ENCODE measurements around the gene AP2A1. TPM values are rescaled to one million over a fixed set of nuclear protein-coding genes. Genes with fewer than 3 reads are reported as not detected.

The AP2A1 gene
- total and polyA plus RNA-seq, 2 donors (not counting 3 experiments of a cell fraction or from before 2014, with no cell fraction given), result 108 to 113 TPM

DNA sequence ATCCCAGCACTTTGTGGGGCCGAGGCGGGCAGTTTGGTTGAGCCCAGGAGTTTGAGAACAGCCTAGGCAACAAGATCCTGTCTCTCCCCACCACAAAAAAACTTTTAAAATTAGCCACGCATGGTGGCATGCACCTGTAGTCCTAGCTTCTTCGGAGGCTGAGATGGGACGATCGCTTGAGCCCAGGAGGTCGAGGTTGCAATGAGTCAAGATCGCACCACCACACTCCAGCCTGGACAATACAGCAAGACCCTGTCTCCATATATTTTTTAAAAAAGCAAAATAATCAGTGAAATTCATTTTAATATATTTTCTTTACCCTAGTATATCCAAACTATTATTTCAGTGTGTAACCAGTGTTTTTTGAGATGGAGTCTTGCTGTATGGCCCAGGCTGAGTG lies 8.2 kb downstream of the AP2A1 start:
- Histone ChIP-seq H3K9me3 (replicated peaks; ENCODE audit: control insufficient read depth, insufficient read depth, low read length) (no peaks in the 10 kb centered on the region), H3K27me3 (ENCODE audit: control insufficient read depth in 2 of 2, insufficient read depth in 2 of 2, low read length in 2 of 2) (no peaks in the 10 kb centered on the region), H3K36me3 (ENCODE audit: control insufficient read depth in 2 of 2, extremely low read depth in 1 of 2, insufficient read depth in 2 of 2, low read length in 2 of 2) (peaks cover 0 to 6% of the 10 kb centered on the region in 2 experiments), H3K79me2 (ENCODE audit: control insufficient read depth, insufficient read depth, low read length) (peaks cover 24% of the 10 kb centered on the region), H3K27ac (ENCODE audit: insufficient read depth, low read depth, low read length) (no peak overlapping the region), H2AFZ (ENCODE audit: low read depth, low read length) (no peak overlapping the region), H3K9ac (replicated peaks; ENCODE audit: extremely low read depth, insufficient read depth, low read length) (no peak overlapping the region), H3K4me1 (ENCODE audit: control insufficient read depth, extremely low read depth, insufficient read depth, low read length) (no peaks in the 10 kb centered on the region), H3K4me2 (ENCODE audit: insufficient read depth, low read length) (no peak overlapping the region), H3K9me1 (replicated peaks; ENCODE audit: control insufficient read depth, extremely low read depth, insufficient read depth, low read length) (no peaks in the 10 kb centered on the region), H4K20me1 (replicated peaks; ENCODE audit: control insufficient read depth, extremely low read depth, insufficient read depth, low read length) (no peaks in the 10 kb centered on the region), H3K4me3 (replicated peaks in 1 of 3; ENCODE audit: insufficient read depth in 1 of 3, low read depth in 1 of 3, low read length in 3 of 3) (no peak overlapping the region)
- dilution Hi-C loops (cut with MboI; ENCODE audit: extremely low pct_ligation_motif_present, low sequenced_read_pairs) (no loop called here), intact Hi-C loops (cut with micrococcal nuclease) (no loop called here)
- FAIRE-seq (no peak), DNase-seq (ENCODE audit: low read depth, low spot score) (no peak)
- no TSS peak for BruUV-seq (replicated peaks)
- CTCF ChIA-PET, result no interaction called here
- TF ChIP-seq, protein P1, sequence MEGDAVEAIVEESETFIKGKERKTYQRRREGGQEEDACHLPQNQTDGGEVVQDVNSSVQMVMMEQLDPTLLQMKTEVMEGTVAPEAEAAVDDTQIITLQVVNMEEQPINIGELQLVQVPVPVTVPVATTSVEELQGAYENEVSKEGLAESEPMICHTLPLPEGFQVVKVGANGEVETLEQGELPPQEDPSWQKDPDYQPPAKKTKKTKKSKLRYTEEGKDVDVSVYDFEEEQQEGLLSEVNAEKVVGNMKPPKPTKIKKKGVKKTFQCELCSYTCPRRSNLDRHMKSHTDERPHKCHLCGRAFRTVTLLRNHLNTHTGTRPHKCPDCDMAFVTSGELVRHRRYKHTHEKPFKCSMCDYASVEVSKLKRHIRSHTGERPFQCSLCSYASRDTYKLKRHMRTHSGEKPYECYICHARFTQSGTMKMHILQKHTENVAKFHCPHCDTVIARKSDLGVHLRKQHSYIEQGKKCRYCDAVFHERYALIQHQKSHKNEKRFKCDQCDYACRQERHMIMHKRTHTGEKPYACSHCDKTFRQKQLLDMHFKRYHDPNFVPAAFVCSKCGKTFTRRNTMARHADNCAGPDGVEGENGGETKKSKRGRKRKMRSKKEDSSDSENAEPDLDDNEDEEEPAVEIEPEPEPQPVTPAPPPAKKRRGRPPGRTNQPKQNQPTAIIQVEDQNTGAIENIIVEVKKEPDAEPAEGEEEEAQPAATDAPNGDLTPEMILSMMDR (IDR thresholded peaks at IDR 0.05; ENCODE audit: extremely low read depth in 1 of 2, insufficient read depth in 1 of 2, low read depth in 1 of 2, low read length in 2 of 2), result no peak
- TF ChIP-seq FOS (IDR thresholded peaks at IDR 0.05; ENCODE audit: borderline replicate concordance, insufficient read depth, low read length) (no peak), POLR2AphosphoS5 (IDR thresholded peaks at IDR 0.05; ENCODE audit: insufficient read depth, low read depth, low read length) (no peak)
- TF ChIP-seq, protein P2, sequence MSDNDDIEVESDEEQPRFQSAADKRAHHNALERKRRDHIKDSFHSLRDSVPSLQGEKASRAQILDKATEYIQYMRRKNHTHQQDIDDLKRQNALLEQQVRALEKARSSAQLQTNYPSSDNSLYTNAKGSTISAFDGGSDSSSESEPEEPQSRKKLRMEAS (IDR thresholded peaks at IDR 0.05; ENCODE audit: insufficient read depth, insufficient read length), result no peak
- POLR2A ChIA-PET, result no interaction called here

DNA sequence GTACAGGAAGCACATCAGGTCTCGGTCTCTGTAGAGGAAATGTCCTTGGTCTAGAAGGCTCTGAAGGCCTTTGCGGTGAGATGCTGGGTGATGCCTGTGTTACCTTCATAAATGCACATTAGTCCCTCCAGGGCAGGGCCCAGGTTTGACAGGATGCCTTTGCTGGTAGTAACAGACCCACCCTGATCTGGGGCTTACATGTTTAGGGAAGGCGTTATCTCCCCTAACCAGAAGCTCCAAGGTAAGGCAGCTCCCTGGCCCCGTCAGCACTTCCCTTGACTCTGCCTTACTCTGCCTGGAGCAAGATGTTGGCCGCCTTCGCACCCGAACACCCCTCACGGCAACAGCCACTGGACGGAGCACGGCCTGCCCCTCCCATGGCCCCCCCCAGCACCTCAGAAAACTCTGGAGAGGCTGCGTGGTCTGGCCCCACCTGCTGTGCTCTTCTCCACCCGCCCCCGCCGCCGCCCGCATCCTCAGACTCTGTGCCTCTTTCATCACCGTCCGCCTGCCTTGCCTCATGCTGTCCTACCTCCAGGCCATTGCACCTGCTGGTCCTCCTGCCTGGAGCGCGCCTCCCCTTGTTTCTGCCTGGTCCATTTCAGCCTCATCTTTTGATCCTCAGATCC lies 9.1 kb downstream of the AP2A1 start:
- dilution Hi-C loops (cut with MboI; ENCODE audit: extremely low pct_ligation_motif_present, low sequenced_read_pairs) (no loop called here), intact Hi-C loops (cut with micrococcal nuclease) (no loop called here)
- ChIA-PET POLR2A (no interaction called here), CTCF (no interaction called here)
- Histone ChIP-seq H3K4me1 (ENCODE audit: control insufficient read depth, extremely low read depth, insufficient read depth, low read length) (no peaks in the 10 kb centered on the region), H3K9me1 (replicated peaks; ENCODE audit: control insufficient read depth, extremely low read depth, insufficient read depth, low read length) (no peaks in the 10 kb centered on the region), H3K9ac (replicated peaks; ENCODE audit: extremely low read depth, insufficient read depth, low read length) (no peak overlapping the region), H2AFZ (ENCODE audit: low read depth, low read length) (no peak overlapping the region), H3K27me3 (ENCODE audit: control insufficient read depth in 2 of 2, insufficient read depth in 2 of 2, low read length in 2 of 2) (no peaks in the 10 kb centered on the region), H3K27ac (ENCODE audit: insufficient read depth, low read depth, low read length) (no peak overlapping the region), H3K4me2 (ENCODE audit: insufficient read depth, low read length) (no peak overlapping the region), H3K79me2 (ENCODE audit: control insufficient read depth, insufficient read depth, low read length) (peaks cover 17% of the 10 kb centered on the region), H3K4me3 (replicated peaks in 1 of 3; ENCODE audit: insufficient read depth in 1 of 3, low read depth in 1 of 3, low read length in 3 of 3) (no peak overlapping the region), H4K20me1 (replicated peaks; ENCODE audit: control insufficient read depth, extremely low read depth, insufficient read depth, low read length) (no peaks in the 10 kb centered on the region), H3K9me3 (replicated peaks; ENCODE audit: control insufficient read depth, insufficient read depth, low read length) (no peaks in the 10 kb centered on the region), H3K36me3 (ENCODE audit: control insufficient read depth in 2 of 2, extremely low read depth in 1 of 2, insufficient read depth in 2 of 2, low read length in 2 of 2) (peaks cover 0 to 6% of the 10 kb centered on the region in 2 experiments)
- no peak for DNase-seq (ENCODE audit: low read depth, low spot score)
- TF ChIP-seq JUN (IDR thresholded peaks at IDR 0.05; ENCODE audit: borderline replicate concordance, insufficient read depth, insufficient read length, low read depth) (no peak), EZH2 (IDR thresholded peaks at IDR 0.05; ENCODE audit: borderline replicate concordance, low read depth, low read length, severe bottlenecking) (no peak), MYC (IDR thresholded peaks at IDR 0.05; ENCODE audit: low read depth, low read length) (no peak), FOS (IDR thresholded peaks at IDR 0.05; ENCODE audit: borderline replicate concordance, insufficient read depth, low read length) (no peak), GATA2 (IDR thresholded peaks at IDR 0.05; ENCODE audit: insufficient read depth, insufficient read length, low read depth, low read length) (no peak), POLR2A (IDR thresholded peaks at IDR 0.05; ENCODE audit: low read depth, low read length) (no peak)
- TF ChIP-seq, protein P2 (IDR thresholded peaks at IDR 0.05; ENCODE audit: insufficient read depth, insufficient read length), result no peak
- no TSS peak for BruUV-seq (replicated peaks)
- FAIRE-seq, result no peak
